ENCODE measurements around the gene TMC4.
"Not testable (repeated sequence)": the region's sequence is repeated elsewhere in the genome, so short reads cannot be mapped to it uniquely, and the experiment has no call there.

The TMC4 gene

GRCh38 chr19:54178581-54179261 lies 5.8 kb upstream of the TMC4 start:
- no peak for DNase-seq

DNA sequence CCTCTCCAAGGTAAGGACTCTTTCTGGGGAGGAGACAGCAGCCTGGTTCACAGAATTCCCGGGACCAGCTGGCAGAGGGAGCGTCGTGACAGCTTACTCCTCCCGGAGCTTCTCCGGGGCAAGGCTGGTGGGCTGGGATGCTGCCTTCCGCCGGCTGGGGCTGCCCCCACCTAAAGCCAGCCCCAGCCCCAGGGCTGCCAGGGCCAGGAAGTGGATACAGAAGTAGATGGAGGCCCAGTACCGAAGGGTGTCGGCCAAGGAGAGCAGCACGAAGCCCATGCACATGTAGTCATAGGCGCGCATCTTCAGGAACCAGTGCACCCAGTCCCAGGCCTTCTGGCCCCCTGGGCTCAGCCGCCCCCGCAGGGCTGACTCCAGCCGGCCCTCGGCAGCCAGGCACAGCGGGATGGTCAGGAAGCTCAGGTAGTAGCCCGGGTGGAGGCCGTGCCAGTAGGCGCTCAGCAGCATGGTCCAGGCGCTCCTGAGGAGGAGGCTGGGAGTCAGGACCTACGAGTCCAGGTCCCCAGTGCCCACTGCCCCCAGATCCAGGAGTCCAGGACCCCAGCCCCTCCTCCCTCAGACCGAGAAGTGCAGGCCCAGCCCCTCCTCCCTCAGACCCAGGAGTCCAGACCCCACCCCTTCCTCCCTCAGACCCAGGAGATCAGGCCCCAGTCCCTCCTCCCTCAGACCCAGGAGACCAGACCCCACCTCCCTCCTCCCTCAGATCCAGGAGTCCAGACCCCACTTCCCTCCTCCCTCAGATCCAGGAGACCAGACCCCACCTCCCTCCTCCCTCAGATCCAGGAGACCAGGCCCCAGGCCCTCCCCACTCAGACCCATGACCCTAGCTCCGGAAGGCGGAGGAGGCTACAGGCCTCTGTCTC lies 1.2 kb upstream of the TMC4 start:
- no peak for DNase-seq

GRCh38 chr19:54173359-54173699 lies 369 bp upstream of the TMC4 start:
- DNase-seq, result no peak

DNA sequence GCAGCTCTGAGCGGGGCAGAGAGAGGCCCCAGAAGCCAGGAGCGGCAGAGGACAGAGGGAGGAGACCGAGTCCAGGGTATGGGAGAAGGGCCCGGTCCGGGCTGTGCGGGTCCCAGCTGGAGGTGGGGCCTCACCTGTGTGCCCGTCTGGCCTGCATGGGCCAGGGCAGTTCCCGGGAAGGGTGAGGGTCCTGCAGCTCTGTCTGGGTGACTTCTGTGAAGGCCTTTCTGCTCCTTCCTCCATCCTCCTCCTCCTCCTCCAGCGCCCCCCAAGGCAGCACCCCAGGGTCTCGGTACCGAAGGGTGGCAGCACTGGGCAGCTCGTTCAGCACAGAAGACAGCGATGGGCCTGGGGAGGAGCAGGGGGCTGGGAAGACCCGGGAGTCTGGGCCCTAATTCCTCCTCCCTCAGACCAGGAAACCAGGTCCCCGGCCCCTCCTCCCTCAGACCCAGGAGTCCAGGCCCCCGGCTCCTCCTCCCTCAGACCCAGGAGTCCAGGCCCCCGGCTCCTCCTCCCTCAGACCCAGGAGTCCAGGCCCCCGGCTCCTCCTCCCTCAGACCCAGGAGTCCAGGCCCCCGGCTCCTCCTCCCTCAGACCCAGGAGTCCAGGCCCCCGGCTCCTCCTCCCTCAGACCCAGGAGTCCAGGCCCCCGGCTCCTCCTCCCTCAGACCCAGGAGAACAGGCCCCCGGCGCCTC lies 1.1 kb downstream of the TMC4 start:
- not testable (repeated sequence) for DNase-seq

DNA sequence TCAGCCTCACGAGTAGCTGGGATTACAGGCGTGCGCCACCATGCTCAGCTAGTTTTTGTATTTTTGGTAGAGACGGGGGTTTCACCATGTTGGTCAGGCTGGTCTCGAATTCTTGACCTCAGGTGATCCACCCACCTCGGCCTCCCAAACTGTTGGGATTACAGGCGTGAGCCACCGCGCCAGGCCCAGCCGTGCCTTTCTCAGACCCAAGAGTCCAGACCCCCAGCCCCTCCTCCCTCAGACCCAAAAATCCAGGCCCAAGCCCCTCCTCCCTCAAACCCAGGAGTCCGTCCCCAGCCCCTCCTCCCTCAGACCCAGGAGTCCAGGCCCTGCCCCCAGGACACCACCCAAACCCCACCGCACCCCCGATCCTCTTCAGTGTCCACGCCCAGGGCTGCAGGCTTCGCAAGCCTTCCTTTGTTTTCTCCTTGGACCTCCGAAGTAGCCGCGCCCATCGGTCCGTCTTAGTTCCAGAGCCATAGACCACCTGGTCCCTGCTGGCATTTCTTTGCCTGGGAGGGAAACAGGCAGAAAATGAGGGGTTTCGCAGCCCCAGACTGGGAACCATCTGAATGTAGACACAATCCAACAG lies 3.7 kb downstream of the TMC4 start:
- no peak for DNase-seq

DNA sequence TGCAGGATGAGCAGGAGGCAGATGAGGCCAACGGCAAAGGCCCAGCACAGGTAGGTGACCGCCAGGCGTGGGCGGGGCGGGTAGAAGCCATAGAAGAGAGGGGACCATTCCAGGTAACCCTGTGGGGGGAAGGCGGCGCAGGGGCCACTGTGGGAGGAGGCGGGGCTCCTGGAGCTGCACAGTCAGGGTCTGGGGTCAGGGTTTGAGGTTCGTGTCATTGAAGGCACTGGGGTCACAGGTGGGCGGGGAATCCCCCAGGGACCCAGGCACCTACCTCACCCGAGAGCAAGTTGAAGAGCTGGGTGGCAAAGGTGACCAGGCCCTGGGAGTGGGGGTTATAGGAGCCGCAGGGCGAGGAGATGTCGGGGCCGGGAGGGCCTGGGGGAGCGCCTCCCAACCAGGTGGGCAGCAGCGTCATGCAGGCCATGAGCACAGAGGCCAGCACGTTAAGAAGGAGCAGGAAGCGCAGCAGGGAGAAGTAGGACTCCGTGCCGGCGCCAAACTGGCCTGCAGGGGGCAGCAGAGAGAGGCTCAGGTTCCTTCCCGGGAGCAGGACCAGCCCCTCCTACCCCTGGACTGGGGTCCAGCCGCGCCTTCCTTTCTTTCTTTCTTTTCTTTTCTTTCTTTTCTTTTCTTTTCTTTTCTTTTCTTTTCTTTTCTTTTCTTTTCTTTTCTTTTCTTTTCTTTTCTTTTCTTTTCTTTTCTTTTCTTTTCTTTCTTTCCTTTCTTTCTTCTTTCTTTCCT lies 4.6 kb downstream of the TMC4 start:
- peak; percentile 69 for DNase-seq

- no peak for DNase-seq
Measured at GRCh38 chr19:54165222-54165621, 7.7 kb downstream of the TMC4 start.

DNA sequence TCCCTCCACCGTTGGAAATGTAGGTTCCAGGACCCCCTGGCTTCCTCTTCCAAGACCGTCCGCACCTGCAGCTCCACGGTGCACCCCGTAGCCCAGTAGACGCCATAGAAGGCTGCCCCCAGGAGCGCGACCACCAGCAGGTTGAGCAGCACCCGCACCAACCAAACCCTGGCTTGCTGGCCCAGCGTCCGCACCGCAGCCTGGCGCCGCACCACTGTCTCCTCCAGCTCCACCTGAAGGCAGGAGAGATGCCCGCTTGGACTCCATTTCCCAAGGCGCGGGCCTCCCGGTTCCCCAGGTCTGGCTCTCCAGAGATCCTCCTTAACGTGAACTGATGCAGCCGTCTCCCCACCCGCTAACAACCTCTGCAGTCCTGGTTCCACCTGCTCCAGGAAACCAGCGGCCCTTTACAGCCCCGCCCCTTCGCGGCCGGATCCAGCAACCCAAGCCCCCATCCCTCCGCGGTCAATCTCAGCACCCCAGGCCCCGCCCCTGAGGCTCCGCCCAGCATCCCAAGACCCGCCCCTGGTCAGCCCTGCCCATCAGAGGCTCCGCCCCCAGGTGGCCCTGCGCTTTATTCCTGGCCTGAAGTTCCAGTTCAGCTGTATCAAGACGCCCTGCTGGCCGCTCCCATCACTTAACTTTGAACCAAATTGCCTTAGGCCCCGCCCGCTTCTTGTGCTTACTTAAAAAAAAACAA lies 8.4 kb downstream of the TMC4 start:
- no peak for DNase-seq

GRCh38 chr19:54162884-54163283 lies 10.1 kb downstream of the TMC4 start:
- no peak for DNase-seq

- no peak for DNase-seq
Measured at GRCh38 chr19:54162241-54162805, 10.6 kb downstream of the TMC4 start.

- no peak for DNase-seq
Measured at GRCh38 chr19:54160854-54161253, 12.1 kb downstream of the TMC4 start.

DNA sequence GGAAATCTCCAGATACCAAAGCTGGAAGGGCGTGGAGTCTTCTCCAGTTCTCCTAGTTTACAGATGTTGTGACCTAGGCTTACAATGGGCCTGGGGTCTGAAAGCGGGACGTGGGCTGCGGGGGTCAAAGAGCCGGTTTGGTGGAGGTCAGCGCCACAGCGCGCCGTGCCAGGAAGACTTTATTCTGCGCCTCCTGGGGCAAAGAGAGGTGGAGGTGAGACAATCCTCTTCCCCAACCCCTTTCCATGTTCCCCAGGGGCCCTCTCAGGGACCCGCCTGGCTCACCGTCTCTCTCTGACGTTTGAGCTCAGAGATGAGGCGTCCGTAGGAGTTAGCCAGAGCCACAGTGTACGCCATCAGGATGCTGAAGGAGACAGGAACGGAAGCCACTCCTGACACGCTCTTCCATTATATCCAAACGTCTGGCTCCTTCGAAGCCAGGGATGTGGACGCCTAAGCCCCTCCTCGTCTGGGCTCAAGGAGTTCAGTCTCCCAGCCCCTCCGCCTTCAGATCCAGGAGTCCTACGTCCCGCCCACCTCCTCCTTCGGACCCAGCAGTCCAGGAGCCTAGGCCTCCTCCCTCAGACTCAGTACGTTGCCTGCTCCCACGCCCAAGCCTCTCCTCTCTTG lies 12.7 kb downstream of the TMC4 start:
- no peak for DNase-seq

- peak; percentile 99 for DNase-seq
Measured at GRCh38 chr19:54159352-54160181, 13.4 kb downstream of the TMC4 start, which contains the start of gene LENG1. Gene LENG1 (minus strand): TSS chr19:54159721. CDS start chr19:54159695, 26 bp downstream.

DNA sequence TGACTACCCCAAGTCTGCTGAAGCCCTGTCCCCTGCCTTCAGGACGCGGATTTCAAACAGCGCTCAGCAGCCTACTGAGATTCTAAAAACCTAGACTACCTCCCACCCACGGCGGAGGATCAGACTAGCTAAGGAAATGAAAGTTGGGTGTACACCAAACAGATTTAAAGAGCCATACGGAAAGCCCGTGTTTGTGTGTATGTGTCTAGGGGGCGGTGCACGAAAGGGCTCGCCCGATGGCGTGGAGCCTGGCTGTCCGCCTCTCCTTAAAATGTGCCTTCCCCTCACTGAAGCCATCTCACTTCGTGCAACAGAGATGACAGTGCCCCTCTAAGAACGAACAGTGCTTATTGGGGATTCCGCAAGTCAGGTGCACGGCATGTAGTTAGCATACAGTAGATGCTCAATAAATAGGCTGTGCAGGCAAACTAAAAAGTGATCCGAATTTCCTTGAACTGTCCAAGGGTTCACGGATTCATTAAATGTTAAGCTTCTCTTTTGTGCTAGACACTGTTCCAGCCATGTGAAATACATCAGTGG lies 14.1 kb downstream of the TMC4 start:
- DNase-seq, result no peak

DNA sequence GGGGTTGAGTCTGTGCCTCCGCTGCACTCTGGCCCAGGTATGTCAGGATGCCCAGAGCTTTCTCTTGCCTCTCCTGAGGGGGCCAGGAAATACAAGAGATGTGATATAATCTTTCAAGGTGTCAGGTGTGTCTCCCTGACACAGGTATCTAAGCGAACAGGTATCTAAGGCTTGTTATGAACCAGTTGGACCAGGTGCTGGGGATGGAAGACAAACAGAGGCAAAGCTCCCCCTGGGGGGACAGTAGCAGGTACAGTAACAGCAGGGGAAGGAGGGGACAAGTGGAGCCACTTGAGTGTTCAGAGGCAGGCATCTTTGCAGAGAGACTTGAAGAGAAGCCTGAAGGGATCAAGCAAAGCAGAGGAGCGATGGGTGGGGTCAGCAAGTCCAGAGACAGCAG lies 16.0 kb downstream of the TMC4 start:
- no peak for DNase-seq

DNA sequence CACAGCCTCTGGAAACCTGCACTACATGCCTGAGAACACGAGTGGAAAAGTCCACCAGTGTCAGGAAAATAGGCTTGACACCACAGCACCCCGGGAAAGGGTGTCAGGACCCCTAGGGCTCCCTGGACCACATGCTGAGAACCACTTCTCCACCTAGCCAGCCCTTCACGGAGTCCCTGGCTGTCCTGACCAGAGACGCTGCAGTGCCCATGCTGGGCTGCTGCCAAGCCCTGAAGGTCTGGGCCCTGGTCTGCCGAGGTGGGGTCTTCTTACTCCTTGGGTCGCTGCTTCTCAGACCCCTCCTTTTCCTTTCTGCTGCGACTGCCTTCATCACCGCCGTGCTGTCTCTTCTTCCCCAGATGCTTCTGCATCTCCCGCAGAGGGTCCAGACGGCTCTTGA lies 16.5 kb downstream of the TMC4 start:
- no peak for DNase-seq

DNA sequence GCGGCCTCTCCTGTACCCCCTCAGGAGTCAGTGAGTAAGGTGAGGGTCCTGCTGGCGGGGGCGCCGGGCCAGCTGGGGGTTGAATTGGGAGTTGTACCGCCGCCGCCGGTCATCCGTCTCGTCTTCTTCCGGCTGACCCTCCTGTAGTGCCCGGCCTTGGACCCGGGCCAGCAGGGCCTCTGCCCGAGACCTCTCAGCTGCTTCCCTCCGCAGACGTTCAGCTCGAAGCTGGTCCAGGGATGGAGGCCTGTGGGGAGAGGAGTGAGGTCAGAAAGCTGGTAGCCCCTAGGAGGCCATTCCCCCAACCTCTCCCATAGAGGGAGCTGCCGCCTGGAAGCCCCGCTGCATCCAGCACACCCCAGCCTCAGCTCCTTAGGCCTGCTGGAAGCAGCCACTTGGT lies 17.3 kb downstream of the TMC4 start:
- DNase-seq, result no peak

DNA sequence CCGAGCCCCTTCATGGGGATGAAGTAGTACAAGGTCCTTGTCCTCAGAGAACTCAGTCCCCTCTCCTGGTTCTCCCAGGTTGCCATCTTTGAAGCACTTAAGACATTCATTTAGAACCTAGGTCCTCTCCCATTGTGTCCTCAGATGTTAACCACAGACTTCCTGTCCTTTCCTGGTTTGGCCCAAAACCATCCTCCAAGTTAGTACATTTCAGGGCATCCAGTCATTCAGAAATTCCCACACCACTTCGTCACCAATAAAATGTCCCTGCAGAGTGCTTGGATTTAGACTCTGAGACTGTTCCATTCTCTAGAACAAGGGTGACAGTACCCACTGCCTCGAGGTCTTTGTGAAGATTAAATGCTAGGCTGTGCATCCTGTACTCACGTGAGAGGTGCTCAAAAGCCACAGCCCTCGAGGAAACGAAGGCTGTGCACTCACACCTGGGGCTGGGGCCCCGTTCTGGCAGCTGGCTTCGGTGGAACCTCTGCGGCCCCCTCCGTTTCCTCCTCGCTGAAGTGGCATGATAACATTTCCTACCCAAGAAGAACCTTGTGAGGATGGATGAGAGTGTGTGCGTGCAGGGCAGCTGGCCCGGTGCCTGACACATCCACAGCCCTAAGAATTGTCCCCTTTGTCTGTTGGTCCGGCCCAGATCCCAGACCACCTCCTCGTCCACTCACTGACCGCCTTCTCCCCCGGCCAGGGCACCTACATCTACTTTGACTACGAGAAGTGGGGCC lies 18.2 kb downstream of the TMC4 start:
- no peak for DNase-seq

GRCh38 chr19:54153731-54154326 lies 19.1 kb downstream of the TMC4 start:
- DNase-seq, result no peak
